HG03064 (cell line): ENCODE results near the gene NFATC2.

Experiments used
- ATAC-seq: cut with Tn5 transposase; IDR thresholded peaks from one replicate; pipeline ENCODE4 v1.9.1; 2021; ENCODE audit warnings: low read depth; ENCODE audit not compliant: unreplicated experiment

NFATC2 gene

DNA sequence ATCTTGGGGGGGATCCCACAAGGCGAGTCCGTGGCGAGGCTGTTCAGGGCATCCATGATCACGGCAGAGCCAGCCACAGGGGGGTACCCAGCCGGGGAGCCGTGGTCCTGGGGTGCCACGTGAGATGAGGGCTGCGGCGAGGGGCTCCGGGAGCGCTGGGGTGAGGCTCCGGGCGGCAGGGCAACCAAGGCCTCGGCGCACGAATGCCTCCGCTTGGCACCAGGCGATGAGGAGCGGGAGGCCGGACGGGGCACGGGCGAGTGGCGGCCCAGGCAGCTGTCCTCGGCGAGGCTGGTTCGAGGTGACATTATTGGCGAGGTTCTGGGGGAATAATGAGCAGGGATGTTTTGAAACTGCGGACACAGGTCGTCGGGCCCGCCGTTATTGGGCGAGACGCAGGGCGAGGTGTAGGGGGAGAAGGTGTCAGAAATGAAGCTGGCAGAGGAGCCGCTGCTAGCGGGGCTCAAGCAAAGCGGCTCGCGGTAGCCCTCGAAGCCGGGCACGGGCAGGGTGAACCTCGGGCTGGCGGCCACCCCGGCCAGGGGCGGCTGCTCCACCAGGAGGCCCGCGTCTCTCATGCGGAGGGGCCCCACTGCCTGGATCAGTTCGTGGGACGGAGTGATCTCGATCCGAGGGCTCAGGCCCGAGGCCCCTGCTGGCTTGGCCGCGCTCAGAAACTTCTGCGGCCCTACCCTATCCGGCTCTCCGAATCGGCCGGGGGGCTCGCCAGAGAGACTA lies 19.1 kb downstream of the NFATC2 start:
- ATAC-seq = no peak

DNA sequence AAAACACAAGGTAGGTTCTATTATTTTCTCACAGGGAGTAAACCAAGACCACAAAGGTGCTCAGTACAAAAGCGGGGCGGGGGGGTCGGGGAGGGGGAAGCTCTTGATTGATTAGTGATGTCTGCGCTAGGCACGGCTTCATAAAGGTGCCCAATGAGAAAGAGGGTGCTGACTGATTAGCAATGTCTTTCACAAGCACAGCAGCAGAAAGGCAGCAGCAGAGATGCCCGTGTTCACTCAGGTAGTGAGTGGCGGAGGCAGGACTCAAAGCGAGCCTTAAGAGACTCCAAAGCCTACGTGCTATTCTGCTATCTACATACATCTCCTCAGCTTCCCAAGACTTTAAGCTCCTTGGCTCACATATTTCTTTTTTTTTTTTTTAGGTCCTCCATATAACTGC lies 20.3 kb downstream of the NFATC2 start:
- no peak for ATAC-seq

DNA sequence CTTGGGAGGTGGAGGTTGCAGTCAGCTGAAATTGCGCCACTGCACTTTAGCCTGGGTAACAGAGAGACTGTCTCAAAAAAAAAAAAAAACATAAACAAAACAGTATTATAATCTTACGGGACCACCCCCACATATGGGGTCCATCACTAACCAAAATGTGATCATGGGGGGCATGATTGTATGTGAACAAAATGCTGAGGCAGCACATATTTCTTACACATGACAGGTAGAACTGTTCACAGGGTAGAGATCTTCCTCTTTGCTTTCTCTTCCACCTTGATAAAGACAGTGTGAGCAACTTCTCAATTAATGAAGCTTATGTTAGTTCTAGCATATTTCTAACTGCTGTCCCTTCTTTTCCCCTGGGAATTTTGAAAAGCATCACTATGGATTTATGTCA lies 24.7 kb downstream of the NFATC2 start:
- ATAC-seq = no peak

DNA sequence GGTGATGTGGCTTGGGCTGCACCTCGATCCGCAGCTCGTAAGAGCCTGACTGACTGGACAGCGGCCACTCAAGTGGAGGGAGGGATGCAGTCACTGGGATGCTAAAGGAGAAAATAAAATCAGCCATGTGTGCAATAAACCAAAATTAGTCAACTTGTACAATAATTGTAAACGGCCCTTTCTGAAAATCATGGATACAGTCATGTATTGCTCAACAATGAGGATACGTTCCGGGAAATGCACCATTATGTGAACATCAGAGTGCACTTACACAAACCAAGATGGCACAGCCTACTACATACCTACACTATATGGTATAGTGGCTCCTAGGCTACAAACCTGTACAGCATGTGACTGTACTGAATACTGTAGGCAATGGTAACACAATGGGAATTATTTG lies 25.7 kb downstream of the NFATC2 start:
- ATAC-seq = no peak

DNA sequence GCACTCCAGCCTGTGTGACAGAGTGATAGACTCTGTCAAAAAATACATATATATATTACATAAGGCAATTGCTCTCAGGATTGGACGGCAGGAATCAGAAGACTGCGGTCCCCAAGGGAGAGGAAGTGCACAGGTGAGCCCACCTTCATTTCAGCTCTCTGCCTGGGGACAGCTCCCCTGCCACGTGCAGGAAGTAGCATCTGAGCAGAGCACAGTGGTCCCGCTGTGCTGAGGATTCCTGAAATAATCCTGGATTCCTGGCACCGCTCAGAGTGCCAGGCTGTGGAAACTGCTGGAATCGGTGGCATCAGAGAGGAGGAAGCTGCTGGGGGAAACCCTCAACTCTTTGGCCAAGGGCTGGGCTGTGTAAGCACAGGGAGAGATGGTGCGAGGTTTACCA lies 27.7 kb downstream of the NFATC2 start:
- no peak for ATAC-seq

DNA sequence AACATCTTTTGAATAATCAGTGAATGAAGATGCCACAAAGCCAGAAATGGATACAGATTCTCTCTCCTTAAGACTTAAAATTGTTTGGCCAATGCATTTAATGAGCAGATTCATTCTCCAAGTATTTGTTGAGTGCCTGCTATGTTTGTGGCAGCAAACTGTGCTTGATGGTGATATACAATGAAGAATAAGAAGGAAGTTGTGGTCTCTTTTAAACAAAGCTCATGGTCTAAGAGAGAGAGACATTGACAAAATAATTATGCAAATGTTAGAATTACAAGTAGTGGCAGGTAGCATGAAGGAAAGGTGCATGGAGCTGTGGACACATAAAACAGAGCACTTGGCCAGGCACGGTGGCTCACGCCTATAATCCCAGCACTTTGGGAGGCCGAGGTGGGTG lies 28.3 kb downstream of the NFATC2 start:
- no peak for ATAC-seq

DNA sequence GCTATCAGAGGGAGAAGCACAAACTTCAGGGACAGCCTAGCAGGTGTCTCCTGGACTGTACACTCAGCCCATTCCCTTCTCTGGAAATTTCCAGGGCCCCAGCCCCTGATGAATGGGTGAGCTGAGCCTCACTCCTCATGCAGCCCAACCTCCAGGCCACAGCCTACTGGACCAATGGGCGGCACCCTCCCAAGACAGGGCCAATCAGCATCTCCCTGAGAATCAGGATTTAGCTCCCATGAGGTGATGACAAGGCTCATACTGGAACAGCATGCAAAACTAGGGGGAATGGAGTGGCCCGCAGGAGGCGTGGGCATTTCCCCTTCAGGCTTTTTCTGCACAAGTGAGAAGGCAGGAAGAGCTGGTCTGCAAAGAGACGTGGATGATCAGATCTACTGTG lies 29.0 kb downstream of the NFATC2 start:
- ATAC-seq = no peak

DNA sequence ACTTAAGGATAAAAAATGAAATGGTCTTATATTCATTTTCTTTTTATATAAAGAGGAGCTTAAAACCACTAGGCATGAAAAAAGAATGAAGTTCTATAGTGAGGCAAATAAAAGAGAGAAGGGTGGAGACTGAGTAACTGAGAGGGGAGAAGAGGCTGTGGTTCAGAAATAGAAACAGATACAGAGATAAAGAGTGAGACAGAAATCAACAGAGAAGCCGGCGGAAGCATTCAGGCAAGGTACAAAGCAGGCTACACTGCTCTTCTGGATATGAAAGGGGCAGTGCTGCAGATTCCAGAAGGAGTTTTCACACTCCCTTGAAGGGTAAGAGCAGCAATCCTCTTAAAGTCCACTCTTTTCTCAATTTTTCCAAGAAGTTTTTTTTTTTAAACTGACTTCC lies 29.9 kb downstream of the NFATC2 start:
- no peak for ATAC-seq

DNA sequence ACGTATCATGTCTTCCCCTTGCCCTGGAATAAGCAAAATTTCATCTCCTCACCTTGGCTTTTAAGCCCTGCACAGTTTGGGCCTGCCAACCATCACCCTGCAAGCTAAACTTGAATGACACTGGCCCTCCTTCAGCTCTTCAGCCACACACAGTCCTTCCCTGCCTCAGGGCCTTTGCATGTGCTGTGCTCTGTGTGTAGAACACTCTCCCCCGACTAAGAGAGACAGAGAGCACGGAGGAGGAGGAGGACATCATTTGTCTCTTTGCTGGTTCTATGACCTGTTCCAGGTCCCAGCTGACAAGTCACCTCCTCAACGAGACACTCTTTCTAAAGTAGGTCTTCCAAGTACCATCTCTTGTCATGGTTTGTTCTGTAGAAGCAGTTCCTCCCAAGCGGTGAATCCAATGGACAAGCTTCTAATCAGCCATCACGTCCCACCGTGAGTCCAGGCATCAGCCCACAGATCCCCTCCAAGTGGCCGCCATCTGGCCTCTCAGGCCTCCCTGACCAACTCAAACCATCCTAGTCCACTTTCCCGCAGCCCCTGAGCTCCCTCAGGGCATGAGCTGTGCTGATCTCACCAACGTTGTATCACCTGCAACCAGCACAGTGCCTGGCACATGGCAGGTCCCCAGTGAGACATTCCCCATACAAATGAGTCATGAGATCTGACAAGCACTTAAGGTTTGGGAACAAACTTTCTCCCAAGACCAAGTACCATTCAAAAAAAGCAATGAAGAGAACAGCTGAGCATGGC lies 30.5 kb downstream of the NFATC2 start:
- ATAC-seq = no peak

DNA sequence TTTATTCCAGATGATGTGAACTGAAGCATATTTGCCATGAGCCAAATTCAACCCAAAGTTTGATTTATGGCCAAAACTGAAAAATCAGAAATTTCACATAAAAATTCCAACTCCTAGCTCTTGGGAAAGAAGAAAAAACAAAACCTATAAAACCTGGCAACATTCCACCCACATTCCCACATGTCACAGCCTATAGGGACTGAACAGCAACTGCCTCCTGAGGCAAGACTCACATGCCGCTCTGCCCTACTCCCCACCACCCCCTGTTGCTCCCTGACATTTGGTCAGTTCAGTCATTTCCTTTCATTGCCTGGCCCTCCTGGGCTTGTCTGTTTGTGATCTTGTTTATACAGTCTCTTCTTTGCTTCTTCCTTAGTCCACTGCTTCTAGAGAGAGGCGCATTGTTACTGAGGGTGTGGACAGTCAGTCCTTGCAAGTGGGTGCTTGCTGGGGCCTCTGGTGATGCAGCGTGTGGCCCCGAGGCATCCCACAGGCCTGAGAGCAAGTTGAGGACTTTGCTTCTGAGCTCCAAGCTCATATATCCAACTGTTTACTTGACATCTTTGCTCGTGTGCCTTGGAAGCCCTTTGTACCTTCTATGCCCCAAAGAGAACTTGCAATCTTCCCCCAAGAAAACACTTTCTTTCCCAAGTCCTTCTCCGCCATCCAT lies 31.4 kb downstream of the NFATC2 start:
- ATAC-seq = no peak

DNA sequence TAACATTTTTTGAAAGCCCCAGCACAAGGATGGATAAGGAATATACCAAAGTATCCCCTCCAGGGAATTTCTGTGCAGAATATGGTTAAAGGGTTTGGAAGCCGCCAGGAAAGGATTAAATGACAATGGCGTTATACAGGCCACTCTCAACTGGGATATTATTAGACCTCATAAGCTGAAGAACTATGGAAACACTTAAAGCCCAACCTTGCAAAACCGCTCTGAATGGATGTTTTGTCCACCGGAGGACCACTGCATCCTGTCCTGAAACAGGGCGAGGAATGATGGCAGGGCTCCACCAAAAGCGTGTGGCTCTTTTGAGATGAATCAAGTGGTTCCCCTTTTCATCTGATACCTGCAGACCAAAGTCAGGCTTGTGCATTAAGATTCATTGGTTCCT lies 32.4 kb downstream of the NFATC2 start:
- ATAC-seq = no peak

DNA sequence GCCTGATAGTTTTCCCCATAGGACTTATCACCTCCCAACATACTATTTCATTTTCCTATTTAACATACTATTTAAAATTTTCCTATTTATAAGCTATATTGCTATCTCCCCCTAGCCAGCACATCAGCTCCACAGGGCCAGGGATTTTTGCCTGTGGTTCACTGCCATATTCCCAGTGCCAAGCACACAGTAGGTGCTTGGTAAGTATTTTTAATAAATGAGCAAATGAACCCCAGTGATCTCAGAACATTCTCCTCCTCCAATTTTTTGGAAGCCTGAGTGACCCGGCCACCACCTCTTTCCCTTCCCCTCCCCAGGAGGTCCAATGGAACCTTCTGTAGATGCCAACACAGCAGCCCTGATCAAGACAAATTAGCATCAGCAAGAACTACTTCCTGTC lies 33.3 kb downstream of the NFATC2 start:
- ATAC-seq = no peak

DNA sequence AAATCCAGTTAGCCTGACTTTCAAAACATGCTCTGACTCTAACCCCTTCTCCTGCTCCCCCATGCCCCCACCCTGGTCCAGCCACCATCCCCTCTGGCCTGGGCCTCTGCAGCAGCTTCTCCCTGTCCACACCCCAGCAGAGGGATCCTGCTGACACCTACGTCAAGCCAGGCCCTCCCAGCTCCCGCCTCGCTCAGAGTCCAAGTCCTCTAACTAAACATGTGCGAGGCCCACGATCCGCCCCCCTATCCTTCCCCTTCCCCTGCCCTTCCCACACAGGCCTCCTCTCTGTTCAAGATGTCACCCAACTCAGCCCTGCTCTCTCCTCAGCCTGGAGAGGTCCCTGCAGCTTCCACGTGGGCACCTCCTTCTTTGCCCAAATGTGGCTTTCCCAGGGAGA lies 33.7 kb downstream of the NFATC2 start:
- ATAC-seq = no peak

DNA sequence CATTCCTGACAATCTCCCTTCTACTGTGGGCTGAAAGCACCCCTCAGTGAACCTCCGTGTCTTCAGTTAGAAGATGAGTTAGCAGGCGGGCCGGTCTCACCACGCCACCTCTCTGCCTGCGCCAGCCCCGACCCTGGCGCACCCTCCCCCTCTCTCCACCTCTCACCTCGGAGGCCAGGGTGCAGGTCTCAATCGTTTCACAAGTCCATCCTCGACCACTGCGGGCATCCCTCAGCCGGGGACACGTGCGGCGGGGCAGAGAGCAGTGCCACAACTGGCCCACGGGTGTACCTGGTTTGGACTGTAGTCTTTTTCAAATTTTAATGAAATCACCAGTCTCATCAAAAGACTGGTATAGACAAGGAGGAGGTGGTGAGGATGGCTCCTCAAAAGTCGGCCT lies 34.4 kb downstream of the NFATC2 start:
- ATAC-seq = no peak

DNA sequence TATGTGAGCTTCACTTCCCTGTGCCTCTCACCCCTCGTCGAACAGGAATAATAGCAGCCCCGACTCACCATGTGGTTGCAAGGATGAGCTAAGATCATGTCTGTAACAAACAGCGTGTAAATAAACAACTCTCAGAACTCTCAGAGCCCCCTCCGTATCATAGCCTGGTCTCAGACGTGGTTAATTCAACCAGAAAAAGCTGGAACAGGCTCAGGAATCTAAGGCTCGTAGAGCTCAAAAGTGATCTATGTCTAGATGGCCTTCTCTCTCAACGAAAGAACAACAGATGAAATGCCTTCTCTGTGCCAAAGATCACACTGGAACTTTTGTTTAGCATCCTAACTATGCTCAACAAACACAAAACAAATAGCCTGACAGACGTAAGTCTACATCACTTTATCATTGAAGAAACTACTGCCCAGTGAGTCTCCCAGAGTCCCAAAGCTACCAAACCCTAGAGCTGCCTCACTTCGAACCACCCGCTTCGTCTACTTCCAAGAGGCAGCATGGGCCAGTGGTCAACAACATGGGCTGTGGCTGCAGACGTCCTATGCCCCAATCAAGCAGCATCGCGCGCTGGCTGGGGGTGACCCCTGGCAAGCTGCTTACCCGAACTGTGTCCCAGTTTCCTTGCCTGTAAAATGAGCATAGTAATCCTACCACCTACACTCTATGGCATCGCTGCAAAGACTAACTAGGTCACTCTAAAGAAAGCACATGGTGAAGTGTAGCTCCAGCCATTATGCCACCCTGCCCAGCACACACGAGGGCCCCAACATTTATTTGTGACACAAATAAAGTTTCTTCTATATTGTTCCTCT lies 35.1 kb downstream of the NFATC2 start:
- no peak for ATAC-seq

DNA sequence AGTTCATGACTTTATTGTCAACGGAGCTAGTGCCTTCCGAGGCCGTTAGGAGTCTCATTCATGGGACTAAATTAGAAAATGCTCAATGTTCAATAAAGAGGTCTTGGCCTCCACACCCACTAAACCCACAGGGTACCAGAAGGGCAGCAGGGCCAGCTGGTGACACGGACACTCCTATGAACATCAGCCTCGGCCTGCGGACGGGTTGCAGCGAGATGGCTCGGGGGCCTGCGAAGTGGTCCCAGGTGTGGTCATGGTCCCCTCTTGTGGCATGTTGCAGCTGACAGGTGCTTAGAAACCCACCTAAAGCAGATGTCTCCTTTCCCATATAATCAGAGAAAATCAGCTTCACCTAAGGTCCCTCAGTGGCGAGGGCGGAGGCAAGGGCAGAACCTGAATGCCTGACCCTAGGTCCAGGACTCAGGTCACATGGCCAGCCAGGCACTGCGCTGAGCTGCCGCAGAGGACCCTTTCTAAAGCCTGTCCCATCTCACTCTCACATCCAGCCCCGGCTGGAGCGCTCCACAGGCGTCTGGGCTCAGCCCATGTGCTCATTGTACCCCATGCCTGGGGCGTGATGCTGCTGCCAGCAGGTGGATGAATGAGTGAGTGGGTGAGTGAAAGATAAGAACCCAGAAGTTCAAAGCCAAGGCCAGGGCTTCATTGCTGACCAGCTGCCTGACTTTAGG lies 35.8 kb downstream of the NFATC2 start:
- ATAC-seq = no peak

DNA sequence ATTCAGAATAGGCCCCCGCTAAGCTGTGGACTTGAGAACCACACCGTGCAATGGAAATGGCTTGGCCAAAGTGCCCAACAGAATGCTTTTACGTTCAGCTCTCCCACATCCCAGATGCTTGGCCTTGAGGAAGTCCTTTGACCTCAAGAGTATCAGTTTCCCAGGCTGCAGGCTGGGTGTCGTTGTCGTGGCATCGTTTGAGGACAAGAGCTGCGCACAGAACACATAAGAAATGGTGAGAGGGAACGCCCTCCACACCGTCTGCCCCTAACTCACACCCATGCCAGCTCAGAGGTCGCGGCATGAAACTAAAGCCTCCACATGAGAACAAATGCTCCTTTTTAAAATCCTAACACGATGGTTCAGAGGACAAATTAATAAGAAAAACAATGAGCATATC lies 37.0 kb downstream of the NFATC2 start:
- no peak for ATAC-seq

DNA sequence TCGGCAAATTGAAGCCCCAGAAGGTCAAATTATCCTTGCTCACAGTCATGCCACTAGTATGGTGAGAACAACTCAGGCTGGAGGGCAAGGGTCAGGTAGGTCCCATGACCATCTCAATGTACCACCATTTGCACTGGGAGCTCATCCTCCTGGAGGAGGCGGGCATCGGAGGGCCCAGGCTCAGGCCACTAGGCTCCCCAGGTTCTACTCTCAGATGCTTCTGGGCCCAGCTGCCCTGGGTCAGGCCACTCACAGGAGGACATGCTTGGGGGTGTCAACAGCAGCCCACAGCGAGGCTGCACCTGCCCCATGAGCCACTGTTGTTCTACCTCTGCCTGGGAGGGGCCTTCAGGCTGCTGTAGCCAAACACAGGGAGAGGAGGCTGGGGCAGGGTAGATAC lies 39.1 kb downstream of the NFATC2 start:
- no peak for ATAC-seq

DNA sequence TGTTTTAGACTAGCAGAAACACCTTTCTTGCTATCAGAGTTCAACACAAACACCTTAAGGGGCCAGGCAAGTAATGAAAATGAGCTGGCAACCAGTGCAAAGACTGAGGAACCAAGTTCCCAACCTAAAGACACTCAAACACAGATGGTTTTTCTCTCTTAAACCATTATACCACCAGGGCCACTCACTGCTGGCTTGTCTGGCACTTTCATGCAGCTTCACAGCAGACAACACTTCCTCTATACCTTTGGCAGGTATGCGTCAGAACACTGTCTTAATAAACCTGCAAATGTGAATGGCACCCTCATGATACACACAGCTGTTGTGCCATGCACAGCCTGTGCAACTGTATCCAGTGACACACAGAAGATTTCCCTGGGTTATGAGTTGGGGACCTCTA lies 41.6 kb downstream of the NFATC2 start:
- no peak for ATAC-seq

DNA sequence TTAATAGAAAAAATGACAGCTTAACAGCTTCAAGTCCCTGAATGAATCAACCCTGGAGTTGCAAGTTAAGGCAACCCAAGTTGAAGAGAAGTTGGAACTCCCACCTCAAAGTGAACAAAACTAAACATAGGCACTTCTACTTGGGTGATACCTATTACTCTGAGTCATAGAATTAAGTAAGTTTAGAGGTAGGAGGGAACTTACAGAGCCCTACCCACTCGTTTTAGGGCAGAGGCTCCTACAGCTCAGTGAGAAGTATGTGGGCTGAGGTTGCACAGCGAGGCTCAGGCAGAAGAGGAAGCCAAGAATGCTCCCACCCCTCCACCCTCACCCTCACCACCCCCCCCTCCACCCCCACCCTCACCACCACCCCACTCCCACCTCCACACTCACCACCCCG lies 42.2 kb downstream of the NFATC2 start:
- ATAC-seq = peak; percentile 57
